DMS 273 (cell line): ENCODE data around the gene TSPYL1.

Experiments used
- DNase-seq: peaks from one replicate; lab custom pipeline; 2025; ENCODE audit not compliant: unreplicated experiment; lab: John Stamatoyannopoulos, UW

Gene TSPYL1

DNA sequence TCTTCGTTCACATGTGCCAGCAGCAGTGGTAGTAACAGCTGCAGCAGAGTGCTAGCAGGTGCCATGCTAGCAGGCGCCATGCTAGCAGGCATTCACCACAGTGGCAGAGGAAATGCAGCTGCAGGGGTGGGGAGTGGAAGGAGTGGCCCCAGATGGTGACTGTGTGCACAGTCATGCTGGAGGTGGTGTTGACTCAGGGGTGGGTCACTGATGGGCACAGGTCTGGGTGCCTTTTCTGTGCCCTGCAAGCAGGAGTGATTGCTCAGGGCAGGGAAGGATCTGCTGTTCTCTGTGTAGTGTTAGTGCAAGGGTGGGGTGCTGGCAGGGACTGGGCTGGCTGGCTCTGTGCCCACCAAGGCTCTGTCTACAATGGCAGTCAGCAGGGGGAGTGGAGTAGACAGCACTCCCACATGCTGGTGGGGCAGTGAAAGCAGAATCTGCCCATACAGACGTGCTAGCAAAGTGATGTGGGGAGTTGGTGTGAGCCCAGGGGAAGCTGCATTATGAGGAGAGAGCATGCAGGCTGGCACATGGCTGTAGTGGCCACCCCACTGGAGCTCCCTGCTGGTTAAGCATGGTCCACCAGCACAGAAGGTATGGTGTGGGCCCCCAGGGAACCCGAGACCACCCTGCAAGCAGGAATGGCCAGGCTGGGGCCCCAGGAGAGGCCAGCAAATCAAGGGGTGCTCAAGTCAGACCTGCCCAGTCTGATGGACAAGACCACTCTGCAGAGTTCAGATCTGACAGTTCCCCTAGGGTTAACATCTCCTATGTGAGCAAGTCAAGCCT lies 14.5 kb downstream of the TSPYL1 start:
- peak; percentile 18 for DNase-seq

GRCh38 chr6:116263353-116263752 lies 16.4 kb downstream of the TSPYL1 start:
- DNase-seq, result no peak

- DNase-seq, result no peak
These were observed 21.2 kb downstream of the TSPYL1 start for GRCh38 chr6:116258520-116258919.

DNA sequence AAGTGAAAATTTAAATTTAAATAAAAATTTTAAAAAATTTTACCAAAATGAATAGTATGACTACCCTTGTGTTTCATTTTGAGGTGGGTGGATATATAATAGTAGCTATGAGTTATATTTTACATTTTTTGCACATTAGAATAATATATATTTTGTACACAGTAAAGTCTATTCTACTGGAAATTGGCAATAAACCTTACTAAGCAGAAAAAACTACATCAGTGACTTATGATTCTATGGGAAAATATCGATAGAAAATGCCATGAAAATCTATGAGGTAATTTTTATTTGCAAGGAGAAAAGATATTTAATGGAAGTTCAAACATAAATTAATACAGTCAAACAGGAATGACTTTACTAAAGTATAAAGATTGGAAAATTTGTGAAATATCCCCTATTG lies 23.0 kb downstream of the TSPYL1 start:
- DNase-seq, result no peak

DNA sequence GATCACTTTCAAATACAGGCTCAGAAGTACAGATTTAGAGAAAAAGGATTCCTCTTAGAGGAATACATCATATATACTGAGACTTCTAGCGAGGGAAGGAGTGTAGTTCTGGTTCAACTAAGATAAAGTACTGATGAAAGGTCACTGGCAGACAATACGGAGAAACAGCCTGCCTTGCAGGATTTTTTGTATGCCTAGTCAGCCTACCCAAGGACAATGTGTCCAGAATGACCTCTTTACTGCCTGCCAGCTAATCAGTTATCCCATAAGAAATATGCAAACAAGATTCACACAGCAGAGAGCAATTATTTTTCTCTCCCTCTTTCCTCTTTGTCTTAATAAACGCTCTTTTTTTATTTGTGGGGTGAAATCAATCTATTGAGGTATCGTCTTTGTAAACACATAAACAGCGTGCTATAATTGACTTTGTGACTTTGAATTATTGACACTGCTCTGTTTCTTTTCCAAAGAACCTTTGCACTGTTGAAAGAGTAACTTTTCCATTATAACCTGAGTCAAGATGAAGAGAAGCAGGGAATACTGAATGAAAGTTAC lies 24.4 kb downstream of the TSPYL1 start:
- peak; percentile 13 for DNase-seq

DNA sequence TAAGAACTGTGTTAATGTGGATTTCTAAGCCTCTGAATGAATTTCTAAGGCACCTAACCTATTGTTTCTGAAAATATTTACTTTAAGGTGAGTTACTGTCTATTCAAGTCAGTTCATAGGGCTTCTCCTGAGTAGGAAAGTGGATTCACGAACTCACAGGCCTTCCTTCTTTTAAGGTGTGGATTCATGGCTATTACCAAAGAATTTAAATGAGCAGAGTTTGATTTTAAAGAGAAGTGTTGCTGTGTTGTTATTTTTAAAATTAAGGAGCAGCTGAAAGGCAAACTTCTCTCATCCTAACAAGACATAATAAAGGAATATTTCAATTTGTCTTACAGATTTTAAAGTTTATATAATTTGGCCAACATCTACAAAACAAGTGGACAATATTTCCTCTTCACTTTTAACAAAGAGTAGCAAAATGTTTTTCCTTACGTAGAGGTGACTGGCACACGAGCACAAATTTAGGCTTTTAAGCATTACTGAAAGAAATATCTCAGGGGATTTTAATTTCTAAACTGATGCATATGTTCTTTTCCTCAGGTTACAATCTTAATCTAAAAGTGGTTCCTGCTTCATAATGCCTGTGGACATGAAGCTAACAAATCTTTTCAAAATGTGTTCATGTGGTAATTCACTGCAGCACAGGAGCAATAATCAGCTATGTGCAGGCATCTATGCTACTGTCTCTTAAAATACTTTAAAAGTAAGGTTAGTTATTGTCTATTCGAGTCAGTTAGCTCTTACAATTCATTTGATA lies 25.3 kb downstream of the TSPYL1 start:
- DNase-seq, result peak; percentile 6

GRCh38 chr6:116253505-116254296 lies 26.0 kb downstream of the TSPYL1 start, which contains the start of gene TSPYL4:
Gene TSPYL4, minus strand, starts transcription at chr6:116254075. Its CDS starts 67 bp downstream, at chr6:116254008.
- DNase-seq, result peak; percentile 98

DNA sequence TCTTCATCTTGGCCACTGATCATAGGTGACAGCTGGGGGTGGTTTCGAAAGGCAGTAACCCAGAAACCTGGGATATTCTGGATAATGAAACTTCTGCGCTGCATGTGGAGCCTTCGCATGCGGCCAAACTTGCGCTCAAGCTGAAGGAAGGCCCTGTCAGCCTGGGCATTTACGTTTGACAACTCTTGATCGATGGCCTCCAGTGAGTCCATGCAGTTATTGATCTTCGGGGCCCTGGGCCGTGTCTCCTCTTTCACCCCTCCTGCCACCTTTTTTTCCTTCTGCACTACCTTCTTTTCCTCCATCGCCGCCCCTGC lies 26.6 kb downstream of the TSPYL1 start:
- peak; percentile 36 for DNase-seq

GRCh38 chr6:116251568-116252384 lies 28.0 kb downstream of the TSPYL1 start:
- peak; percentile 32 for DNase-seq

DNA sequence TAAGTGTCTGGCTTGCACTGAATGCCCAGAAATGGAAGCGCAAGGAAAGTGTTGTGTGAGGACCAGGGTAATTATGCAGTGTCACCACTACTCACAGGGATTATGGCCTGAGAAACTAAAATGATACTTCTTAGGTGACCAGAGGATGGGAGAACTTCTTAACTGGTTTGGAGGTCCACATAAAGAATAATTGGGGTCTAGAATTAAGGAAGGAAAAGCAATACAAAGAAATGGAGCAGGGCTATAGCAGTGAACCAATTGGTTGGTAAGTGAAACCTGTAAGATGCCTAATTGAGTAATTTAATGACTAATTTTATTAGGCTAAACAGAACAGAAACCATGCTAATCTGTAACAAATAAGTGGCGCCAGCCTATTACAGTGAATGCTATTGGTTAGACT lies 31.2 kb downstream of the TSPYL1 start:
- DNase-seq, result no peak

DNA sequence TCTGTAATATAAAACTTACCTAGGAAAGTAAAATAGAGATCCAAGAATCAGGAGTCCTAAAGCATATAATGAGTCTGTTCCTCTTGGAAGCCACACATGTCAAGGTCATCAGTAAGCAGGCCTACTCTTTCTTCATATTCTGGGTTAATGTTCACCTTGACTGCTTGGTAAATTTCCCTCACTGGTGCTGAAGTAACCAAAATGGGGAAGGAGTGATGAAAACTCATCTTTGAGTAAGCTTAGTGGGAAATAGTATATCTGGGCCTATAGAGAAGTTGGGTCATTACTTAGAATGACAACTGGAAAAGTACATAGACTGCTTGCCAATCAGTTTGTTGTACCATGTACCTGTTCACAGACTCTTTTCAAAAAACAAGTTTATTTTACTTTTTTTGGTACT lies 32.4 kb downstream of the TSPYL1 start:
- no peak for DNase-seq

DNA sequence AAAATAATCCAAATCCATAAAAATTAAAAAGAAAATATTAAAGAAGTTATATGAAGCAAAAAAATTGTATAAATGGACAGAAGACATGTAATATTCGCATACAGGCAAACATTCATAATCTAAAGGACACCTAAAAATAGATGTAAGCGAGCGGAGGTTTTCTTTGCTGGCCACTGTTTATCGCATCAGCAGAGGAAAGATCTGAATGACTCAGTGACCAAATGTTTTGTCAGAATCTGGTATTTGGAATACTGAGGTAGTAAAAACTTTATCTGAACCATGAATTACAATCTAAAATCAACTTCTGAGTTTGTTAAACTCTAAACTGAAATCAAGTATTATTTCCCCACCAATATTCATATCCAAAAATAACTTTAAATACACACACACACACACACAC lies 33.6 kb downstream of the TSPYL1 start:
- DNase-seq, result no peak

DNA sequence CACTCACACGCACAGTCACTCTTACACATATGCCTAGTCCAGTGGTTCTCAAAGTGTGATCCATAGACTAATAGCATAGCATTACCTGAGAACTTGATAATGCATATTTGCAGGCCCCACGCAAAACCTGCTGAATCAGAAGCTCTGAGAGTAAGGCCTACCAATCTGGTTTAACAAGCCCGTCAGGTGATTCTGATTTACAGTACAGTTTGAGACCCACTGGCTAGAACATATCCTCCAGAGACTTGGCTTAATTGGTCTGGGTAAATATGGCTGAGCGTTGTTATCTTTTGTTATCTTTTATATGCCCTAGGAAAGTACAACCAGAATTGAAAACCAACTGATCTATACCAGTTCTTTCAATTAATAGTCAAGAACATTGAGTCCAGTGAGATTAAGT lies 35.4 kb downstream of the TSPYL1 start:
- no peak for DNase-seq

- no peak for DNase-seq
These were observed 39.9 kb downstream of the TSPYL1 start for GRCh38 chr6:116239856-116240255.

GRCh38 chr6:116239256-116239655 lies 40.5 kb downstream of the TSPYL1 start:
- no peak for DNase-seq

DNA sequence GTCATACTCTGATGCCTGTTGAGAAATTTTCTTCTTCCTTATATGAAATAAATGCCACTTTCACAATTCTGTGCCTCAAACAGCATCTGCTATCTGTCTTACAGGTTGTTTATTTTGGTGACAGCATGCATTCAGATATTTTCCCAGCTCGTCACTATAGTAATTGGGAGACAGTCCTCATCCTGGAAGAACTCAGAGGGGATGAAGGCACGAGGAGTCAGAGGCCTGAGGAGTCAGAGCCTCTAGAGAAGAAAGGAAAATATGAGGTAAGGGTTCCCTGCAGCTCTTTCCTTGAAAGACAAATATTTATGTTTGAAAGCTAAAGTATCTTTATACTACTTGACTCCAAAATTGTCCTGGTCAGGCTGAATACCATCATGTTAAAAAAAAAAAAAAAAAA lies 41.6 kb downstream of the TSPYL1 start:
- no peak for DNase-seq

GRCh38 chr6:116234689-116235088 lies 45.0 kb downstream of the TSPYL1 start:
- no peak for DNase-seq

DNA sequence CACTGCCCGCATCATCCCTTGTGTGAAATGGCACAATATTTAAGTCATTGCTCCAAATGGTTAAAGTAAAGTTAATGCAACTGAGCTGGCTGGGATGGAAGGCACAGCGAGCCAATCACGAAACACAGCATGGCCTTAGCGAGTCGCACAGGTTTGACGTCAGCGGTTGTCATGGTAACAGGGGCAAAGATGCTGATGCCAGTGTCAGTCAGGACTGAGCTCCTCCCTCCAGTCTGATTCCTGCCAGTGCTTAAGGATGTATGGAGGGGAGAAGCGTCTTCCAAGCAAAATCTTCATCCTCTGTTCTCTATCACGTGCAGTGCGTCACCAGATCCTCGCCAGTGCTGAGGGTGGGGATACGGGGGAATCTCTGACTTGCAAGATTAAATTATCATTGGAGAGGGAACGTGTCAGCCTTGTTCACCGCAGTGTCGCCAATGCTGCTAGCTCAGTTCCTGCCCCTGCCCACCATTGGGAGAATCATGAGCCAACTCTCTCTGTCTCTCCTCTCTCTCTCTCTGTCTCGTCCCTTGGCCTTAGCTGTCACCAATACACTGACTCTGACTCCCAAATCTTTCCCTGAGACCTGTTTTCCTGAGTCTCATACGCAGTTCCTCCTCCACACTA lies 50.3 kb downstream of the TSPYL1 start:
- DNase-seq, result peak; percentile 87
